T-helper 2 cell treated with Interferon-gamma antibody and Interleukin-4, amounts not matched to agents 100 ng/mL and 5 ng/mL, for 36 hours (primary cell): Measurements from ENCODE around the gene FUT1. TPM values are rescaled to one million over a fixed set of nuclear protein-coding genes. Genes with fewer than 3 reads are reported as not detected.
"Not testable (repeated sequence)": the region's sequence is repeated elsewhere in the genome, so short reads cannot be mapped to it uniquely, and the experiment has no call there.

ENCODE experiments used
- intact Hi-C: fragments of 100-400 bp; cut with micrococcal nuclease; formaldehyde crosslinking; loops from one replicate; pipeline ENCODE4 v1.15.1; 2023
- total RNA-seq: library from RNA; stranded (reverse); gene quantifications from 2 replicates; pipeline ENCODE4 v1.2.3, GENCODE V29; 2022

Gene FUT1
- 0.25 and 0.36 TPM in 2 replicates for total RNA-seq

GRCh38 chr19:48752496-48753365, at the start of gene FUT1:
Gene FUT1 (minus strand): TSS chr19:48752641. CDS start chr19:48751281, 1,360 bp downstream.
- intact Hi-C loops, result no loop called here

- intact Hi-C loops, result no loop called here
Measured at GRCh38 chr19:48799358-48800300, 47.2 kb upstream of the FUT1 start.

GRCh38 chr19:48798937-48799336, 46.5 kb upstream of the FUT1 start:
- intact Hi-C loops, result no loop called here

- intact Hi-C loops, result no loop called here
Measured at GRCh38 chr19:48797103-48797502, 44.7 kb upstream of the FUT1 start.

- intact Hi-C loops, result no loop called here
Measured at GRCh38 chr19:48796298-48797083, 44.0 kb upstream of the FUT1 start.

- intact Hi-C loops, result loop anchor here (1.0 to 2.0 kb wide), 5 partner anchors 40 to 198 kb away; partner anchors contain the start of genes BAX, GYS1 and RUVBL2
Measured at GRCh38 chr19:48795685-48796070, 43.2 kb upstream of the FUT1 start.

- intact Hi-C loops, result loop anchor here (1.0 to 2.0 kb wide), 5 partner anchors 40 to 198 kb away; partner anchors contain the start of genes BAX, GYS1 and RUVBL2
Measured at GRCh38 chr19:48795055-48795684, 42.7 kb upstream of the FUT1 start.

GRCh38 chr19:48794291-48794690, 41.9 kb upstream of the FUT1 start:
- intact Hi-C loops, result loop anchor here (2.0 kb wide), 2 partner anchors 161 to 177 kb away; partner anchors contain the start of gene BAX

GRCh38 chr19:48793271-48793670, 40.8 kb upstream of the FUT1 start:
- intact Hi-C loops, result no loop called here

- intact Hi-C loops, result not testable (repeated sequence)
Measured at GRCh38 chr19:48787331-48787730, 34.9 kb upstream of the FUT1 start.

GRCh38 chr19:48786422-48786821, 34.0 kb upstream of the FUT1 start:
- intact Hi-C loops, result not testable (repeated sequence)

GRCh38 chr19:48784527-48784926, 32.1 kb upstream of the FUT1 start:
- intact Hi-C loops, result no loop called here

- intact Hi-C loops, result no loop called here
Measured at GRCh38 chr19:48780631-48781391, 28.4 kb upstream of the FUT1 start.

GRCh38 chr19:48779636-48780035, 27.2 kb upstream of the FUT1 start:
- intact Hi-C loops, result no loop called here

- intact Hi-C loops, result no loop called here
Measured at GRCh38 chr19:48777720-48778119, 25.3 kb upstream of the FUT1 start.

GRCh38 chr19:48777139-48777538, 24.7 kb upstream of the FUT1 start:
- intact Hi-C loops, result no loop called here

- intact Hi-C loops, result no loop called here
Measured at GRCh38 chr19:48772503-48772953, 20.1 kb upstream of the FUT1 start.

GRCh38 chr19:48770734-48771472, 18.5 kb upstream of the FUT1 start:
- intact Hi-C loops, result no loop called here

GRCh38 chr19:48770266-48770665, 17.8 kb upstream of the FUT1 start:
- intact Hi-C loops, result no loop called here
